Left ventricle myocardium superior (tissue), 1 donor: ENCODE results near the gene CRIM1. TPM values are rescaled to one million over a fixed set of nuclear protein-coding genes. Genes with fewer than 3 reads are reported as not detected.
A peak's percentile ranks its signal among the peaks of the same experiment; 100 is the strongest.

Experiments used
- ATAC-seq: fragments of 200-7000 bp; cut with Tn5 transposase; one replicate; pipeline ENCODE4 v1.9.1; 2020; ENCODE audit warnings: mild to moderate bottlenecking, moderate library complexity
- DNase-seq: peaks from one replicate; pipeline ENCODE4 v3.0.0-alpha.2; 2020
- intact Hi-C: fragments of 100-400 bp; cut with micrococcal nuclease; formaldehyde crosslinking; loops from one replicate; pipeline ENCODE4 v1.11.0; 2022
- total RNA-seq: library from RNA; stranded (reverse); fragmentation: NEBNext Ultra II Directional; extraction: Animal tissue kit (Norgen Biotek cat#: 25700); gene quantifications from one replicate; pipeline ENCODE4 v1.2.1, GENCODE V29; 2021
- donor health status: DM: no; HTN: yes; CAD: no; lungs with severe emphysema.

Gene CRIM1
- total RNA-seq, 1 donor from 2014 or later: 26.0 TPM

DNA sequence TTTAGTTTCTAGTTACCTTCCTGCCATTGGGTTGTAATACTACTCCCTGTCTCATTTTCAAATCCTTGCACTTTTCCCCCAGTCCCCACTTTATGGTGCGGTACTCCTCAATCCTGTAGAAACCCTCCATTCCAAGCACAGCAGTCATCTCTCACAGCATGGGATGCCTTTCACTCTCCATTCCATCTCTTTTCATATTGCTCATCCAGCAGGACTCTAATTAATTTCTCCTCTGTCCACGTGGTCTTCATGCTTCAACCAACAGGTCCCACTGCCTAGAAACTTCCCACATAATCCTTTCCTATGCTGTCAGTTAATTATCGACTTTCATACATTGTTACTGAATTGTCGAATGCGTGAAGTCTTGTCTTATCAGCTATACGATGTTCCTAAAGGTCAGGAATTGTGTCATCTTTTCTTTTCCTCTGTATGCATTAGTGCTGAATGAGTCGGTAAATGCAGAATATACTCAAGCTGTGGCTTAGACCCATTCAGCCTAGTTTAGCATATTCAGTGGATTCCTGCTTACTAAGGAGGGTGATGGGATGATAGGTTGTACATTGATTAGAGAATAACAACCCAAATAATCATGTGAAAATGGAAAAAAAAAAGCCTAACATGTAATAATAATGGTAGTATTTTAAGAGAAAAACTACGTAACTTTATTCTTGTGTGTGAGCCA is 89.7 kb downstream of the CRIM1 start:
- DNase-seq: no peak
- intact Hi-C loops: no loop called here
- ATAC-seq: no peak

DNA sequence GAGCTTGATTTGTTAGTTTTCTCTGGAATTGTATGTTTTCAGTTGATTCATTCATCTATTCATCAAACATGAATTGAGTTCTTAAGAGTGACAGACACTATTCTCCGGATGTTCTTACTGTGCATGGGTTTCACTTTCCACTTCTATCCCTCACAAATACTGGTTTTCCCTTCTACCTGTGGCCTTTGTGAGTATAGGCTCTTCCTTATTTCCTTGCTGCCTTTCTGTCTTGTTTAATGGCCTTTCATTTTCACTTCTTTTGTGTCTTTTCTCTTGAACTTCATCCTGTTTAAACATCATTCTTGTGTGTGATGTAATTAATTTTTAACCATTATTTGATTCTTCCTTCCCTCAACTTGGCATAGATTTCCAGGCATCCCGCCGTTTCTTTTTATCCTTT is 90.7 kb downstream of the CRIM1 start:
- intact Hi-C loops: no loop called here
- ATAC-seq (no peak), DNase-seq (no peak)

DNA sequence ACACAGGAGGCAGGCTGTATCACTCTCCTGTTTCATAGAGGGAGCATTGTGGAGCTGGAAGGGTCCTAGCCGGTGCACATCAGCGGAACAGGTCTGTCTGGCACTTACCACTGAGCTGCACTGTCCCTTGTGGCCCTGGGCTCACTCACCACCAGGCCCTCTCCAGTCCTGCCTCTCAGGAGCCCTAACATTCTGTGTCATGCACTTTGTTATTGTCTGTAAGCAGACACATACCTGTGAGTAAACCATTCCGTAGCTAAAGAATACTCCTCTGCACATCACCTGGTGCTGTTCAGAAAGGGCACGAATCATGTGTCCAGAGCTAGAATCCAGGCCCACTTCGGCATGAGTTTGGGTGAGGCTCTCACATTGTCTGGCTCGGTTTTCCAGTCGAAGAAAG is 93.6 kb downstream of the CRIM1 start:
- DNase-seq: no peak
- intact Hi-C loops: no loop called here
- ATAC-seq: no peak

DNA sequence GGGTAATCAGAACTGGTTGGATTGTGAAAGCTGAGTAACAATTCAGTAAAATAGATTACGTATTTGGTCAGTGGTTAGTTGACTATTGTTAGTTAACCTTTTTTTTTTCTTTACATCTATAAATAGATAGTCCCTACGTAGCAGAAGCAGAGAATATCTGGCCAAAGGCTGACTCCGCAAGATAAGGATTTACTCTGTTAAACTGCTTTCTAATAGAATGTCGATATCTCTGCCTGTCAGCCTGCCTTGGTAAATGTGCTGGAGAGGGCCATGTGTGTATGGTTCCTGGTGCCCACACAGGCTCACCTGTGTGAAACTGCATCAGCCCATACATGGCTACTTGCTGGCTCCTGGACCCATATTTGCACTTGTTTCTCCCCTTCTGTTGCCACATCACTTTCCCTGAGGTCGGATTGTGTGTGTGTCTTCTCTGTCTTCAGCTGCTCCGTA is 94.4 kb downstream of the CRIM1 start:
- no peak for DNase-seq
- peak; percentile 43 for ATAC-seq
- intact Hi-C loops: loop anchor here (10.0 kb wide), 1 partner anchor 55 kb away; no protein-coding TSS in a partner anchor

DNA sequence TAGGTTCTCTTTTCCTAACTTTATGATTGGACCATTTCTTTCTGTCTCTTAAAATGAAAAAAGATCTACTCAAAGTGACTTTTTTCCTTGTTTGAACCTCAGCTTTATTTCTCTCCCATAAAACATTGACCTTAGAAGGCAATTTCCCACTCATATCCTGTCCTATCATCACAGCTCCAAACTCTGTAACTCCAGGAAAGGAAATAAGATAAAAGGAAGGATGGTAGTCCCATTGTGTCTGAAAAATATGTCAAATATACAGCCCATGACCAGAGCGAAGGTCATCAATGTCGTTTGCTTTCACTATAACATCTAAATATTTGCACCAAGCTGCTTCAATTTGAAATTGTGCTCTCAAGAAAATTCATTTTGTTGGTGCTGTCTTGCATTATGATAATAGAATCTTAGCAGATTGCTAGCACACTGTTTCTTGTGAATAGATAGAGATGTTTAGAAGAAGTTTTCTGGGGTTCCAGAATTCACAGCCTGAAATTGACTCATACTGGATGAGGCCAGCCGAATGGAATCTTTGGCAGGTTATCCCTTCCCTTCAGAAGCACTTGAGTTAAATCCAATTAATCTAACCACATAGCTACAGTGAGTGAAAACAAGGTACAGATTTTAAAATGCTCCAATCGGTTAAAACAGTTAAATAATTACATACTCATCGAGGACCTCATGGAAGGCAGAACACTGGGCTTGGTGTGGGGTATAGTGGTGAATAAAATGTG is 95.1 kb downstream of the CRIM1 start:
- no peak for DNase-seq
- intact Hi-C loops: loop anchor here (10.0 kb wide), 1 partner anchor 54 kb away; no protein-coding TSS in a partner anchor
- ATAC-seq: peak; percentile 74

DNA sequence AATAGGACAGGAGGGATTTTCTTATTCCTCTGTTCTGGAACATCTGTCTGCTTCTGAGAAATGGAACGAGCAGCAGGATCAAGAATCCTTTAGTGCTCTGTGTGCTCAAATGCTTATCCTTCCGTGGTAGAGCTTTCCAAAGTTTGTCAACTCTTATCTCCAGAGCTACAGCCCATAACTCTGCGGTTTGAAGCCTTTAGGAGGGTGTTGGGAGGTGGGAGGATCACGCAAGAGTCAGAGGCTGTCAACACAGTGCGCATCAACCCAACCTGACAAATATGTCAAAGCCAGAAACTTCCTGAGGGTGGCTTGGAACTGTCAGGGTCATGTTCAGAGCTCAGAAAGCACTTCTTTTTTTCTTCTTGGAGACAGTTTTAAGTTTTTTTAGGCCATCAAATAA is 95.9 kb downstream of the CRIM1 start:
- no peak for DNase-seq
- intact Hi-C loops: loop anchor here (10.0 kb wide), 1 partner anchor 53 kb away; no protein-coding TSS in a partner anchor
- peak; percentile 37 for ATAC-seq

DNA sequence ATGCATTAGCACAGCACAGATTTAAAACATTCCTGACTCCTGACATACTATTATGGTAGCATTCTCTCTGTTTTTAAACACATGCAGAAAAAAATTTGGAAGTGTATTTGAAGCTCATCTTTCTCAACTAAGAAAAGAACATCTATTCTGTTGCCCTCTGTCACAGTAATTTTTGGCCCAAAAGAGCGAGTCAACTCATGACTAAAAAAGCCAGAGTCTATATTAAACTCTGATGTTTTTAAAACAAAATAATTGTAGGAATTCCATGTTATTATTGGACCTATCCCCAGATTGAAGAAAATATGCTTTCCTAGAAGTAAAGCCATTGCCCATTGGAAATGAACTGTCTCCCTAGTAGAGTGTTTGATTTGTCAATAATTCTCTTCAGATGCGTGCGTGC is 96.7 kb downstream of the CRIM1 start:
- no peak for DNase-seq
- no peak for ATAC-seq
- intact Hi-C loops: loop anchor here (10.0 kb wide), 1 partner anchor 53 kb away; no protein-coding TSS in a partner anchor

DNA sequence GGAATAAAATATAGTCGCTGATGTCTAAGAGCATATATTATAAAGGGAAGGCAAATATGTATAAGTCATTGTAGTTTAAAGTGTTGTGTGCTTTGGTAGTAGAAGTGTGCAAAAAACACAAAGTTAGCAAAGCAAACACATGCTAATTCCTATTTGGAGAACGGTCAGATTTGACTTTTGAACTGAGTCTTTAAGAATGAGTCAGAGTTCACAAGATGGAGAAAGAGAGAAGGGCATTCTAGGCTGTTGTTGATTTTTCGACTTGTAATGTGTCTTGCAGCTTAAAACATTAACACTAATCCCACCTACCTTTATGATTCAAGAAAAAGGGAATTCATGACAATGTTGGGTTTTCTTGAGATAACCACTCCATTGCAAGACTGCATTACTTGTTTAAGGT is 98.1 kb downstream of the CRIM1 start:
- intact Hi-C loops: loop anchor here (10.0 kb wide), 1 partner anchor 51 kb away; no protein-coding TSS in a partner anchor
- no peak for DNase-seq
- no peak for ATAC-seq

DNA sequence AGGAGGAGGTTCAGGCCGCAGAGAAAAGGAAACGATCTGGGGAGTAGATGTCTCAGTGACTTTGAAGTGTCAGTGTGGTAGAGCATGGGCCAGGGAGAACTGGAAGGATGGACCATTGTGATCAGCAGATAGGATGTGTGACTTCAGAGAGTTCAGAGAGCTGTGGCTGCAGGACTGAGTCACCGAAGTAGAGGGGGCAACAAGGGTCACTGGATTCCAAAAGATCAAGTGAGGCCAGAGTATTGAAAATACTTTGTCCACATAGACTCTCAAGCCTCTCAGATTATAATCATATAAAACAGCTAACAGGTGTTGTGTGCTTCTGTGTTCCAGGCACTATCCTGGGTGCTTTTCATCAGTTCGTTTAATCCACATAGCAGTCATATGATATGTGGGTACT is 99.4 kb downstream of the CRIM1 start:
- intact Hi-C loops: loop anchor here (10.0 kb wide), 1 partner anchor 50 kb away; no protein-coding TSS in a partner anchor
- no peak for DNase-seq
- no peak for ATAC-seq

DNA sequence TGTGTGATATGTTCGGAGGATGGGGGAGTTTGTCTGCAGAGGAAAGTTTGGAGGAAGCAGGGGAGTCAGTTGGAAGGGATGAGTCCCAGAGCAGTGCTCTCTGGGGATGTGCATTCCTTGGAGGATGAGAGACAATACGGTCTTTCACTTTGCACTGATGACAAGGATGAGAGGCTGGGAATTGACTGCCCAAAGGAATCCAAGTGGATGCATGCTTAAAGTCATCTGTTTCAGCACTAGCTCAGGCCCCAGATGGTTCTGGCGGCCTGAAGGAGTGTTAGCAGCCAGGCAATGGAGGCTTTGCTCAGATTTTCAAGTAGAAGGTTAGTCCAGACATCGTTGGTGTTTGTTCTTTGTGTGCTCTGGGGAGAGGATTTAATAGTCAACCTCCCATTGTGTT is 100.2 kb downstream of the CRIM1 start:
- ATAC-seq: peak; percentile 74
- peak; percentile 47 for DNase-seq
- intact Hi-C loops: loop anchor here (10.0 kb wide), 1 partner anchor 49 kb away; no protein-coding TSS in a partner anchor

DNA sequence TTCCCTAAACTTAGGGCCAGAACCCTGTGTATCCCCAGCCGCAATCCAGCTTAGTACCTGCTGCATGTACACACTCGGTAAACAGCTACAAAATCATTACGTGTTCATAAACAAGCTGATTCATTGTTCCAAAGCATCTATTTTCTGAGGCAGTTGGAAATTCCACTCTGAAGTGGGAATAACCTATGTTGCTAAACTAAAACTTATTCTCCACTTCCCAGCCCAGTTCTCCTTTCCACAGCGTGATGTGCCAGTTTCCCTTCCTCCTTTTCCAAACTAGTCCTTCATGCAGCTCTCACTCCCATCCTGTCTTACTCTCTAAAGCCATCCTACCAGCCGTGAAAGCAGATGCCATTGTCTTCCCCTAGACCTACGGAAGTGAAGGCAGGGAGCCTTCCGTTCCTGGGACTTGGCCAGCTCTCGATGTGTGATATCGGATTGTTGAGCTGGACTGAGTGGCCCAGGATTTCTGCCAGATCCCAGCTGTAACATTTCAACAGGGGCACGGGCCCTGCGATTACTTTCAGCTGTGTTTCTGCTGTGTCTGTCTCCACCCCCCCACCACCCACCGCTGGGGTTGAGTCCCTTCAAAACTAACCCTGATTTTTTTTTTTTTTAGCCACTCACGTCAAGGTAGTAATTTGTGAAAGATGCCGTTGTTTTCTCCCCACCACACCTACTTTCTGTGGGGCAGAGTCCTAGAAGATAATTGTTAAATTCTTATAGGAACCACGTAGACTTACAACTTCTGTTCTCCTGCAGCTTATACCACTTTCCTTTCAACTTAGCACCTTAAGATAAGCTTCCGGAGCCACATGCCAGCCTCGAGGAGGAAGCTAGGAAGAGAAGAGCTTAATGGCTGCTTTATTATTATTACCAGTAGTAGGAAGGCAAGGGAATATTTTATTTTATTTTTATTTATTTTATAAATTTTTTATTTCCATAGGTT is 100.9 kb downstream of the CRIM1 start:
- ATAC-seq: peak; percentile 93
- DNase-seq: peak; percentile 88
- intact Hi-C loops: loop anchor here (10.0 kb wide), 1 partner anchor 48 kb away; no protein-coding TSS in a partner anchor

DNA sequence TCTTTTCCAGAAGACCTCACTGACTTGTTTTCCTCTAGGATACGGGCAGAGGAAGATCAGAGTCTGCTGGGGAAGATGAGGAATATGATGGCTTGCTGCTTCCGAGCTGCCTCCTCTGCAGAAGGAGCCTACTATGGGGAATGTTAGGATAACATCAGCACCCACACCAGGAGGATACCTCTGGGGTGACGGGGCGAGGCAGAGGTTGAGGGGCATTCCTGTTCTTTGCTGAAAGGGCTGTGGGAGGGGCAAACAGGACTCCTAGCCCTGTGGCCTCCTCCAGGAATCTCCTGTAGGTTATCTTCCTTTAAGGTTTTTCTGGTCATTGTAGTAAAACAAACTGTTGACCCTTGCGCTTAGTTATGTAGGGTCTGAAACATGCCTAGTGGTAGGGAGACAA is 102.5 kb downstream of the CRIM1 start:
- intact Hi-C loops: loop anchor here (10.0 kb wide), 1 partner anchor 47 kb away; no protein-coding TSS in a partner anchor
- ATAC-seq: no peak
- DNase-seq: no peak

DNA sequence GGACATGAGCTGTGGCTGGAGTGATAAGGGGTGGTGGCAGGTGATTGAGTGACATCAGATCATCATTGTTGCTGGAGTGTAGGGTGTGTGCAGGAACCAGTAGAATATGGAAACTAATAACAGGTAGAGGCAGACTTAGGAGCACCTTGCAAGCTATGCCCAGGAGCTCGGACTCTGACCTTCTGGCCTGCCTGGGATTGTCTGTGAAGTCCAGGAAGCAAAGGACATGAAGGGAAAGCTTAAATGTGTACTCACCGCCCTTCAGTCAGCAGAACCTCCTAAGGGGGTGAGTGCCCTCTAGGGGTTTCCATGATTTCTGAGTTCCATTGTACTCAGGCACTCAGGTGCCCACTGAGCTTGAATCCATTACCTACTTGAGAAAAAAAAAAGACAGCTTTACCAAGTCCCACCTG is 104.2 kb downstream of the CRIM1 start:
- ATAC-seq (peak; percentile 47), DNase-seq (no peak)
- intact Hi-C loops: loop anchor here (10.0 kb wide), 1 partner anchor 45 kb away; no protein-coding TSS in a partner anchor

DNA sequence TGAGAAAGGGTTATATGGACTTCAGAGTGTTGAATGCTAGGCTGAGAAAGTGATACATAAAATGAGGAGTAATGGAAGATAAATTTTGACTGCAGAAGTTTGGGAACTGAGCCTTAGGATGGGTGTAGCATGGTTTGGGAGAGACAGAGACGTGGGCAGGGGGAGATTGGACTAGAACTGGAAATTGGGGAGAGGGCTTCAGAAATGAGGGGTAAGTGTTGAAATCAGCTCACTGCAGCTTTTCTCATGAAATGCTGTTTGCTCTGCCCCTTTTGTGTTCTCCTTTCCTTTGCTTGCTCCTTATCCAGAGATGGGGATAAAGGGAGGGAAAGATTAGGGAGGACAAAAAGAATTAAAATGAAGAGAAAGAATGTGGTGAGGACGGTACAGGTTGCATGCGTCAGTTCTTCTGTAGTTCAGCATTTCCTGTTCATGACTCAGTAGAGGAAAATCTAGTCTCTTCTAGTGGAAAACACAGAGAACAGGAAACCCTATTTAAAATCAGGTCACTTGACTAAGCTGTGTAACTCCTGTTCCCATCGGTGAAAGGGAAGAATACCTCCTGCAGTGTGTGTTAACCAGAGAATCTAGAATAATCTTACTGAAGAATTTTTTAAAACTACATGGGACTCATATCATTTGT is 105.6 kb downstream of the CRIM1 start:
- DNase-seq (no peak), ATAC-seq (no peak)
- intact Hi-C loops: no loop called here

DNA sequence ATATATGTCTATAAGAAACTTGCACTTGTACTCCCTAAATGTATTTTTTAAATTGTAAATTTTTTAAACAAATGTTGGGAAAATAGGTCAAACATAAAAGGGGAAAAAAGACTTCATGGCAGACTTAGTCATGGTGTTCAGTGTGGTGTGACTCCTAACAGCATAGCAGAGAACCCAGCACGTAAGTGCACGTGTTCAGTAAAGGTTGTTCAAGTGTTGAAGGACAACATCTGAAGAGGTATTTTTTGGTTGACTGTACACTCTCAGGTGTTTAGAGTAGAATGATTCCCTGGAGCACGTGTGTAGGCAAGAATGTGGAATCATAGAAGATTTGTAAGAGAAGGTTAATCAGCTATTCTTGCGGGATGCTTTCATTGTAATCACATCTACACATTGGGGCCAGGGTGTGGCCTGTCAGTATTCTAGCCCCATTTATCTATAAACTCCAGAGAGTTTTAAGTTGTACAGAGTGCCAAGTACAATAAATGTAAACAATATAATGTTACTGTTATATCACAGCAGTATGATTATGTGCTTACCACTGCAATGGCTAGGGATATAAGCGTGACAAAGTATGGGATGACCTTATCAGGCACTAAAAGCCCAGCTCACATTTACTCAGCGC is 106.8 kb downstream of the CRIM1 start:
- no peak for DNase-seq
- ATAC-seq: no peak
- intact Hi-C loops: no loop called here

DNA sequence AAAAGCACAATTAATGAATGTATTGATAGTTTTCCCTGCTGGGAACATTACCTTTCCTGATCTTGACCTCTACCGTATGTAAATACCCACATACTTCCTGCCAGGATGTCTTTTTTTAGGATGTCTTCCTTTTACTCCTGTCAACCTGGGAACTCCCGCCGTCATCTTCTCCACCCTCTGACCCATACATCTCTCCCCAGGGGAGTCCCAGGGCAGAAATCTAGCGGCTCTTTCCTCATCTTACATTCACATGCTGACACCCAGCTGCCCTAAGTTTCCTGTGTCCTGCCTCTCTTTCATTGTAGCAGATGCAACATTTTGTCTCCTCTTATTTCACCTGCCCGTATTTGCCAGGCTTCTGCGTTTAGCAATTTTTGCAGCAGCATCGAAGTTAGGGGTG is 107.8 kb downstream of the CRIM1 start:
- ATAC-seq (no peak), DNase-seq (no peak)
- intact Hi-C loops: no loop called here

DNA sequence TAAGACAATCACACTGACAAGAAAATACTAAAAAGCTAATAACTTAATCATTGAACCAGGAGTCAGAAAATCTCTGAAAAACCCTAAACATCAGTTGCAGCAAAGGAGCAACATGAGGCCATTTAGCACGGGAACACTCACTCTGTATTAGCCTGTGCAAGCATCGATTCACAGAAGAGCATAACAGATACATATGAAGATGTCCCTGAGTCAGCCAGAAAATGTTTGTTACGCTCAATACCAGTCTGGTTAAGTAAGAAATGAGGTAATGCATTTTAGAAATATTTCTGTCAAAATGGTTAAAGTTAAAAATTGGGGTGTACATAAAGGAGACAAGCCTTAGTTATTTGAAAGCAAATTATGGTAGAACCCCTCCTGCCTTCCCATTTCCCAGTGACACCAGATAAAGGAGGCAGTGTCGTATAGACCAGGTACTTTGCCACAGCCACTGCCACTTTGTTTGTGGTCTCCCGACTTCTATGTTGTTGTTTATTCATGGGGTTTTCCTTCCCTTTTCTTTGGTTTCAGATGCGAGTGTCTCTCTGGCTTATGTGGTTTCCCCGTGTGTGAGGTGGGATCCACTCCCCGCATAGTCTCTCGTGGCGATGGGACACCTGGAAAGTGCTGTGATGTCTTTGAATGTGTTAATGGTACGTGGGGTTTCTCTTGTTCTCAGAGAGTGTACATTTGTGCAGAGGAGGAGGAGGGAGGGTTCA is 108.6 kb downstream of the CRIM1 start:
- intact Hi-C loops: no loop called here
- no peak for DNase-seq
- ATAC-seq: no peak

DNA sequence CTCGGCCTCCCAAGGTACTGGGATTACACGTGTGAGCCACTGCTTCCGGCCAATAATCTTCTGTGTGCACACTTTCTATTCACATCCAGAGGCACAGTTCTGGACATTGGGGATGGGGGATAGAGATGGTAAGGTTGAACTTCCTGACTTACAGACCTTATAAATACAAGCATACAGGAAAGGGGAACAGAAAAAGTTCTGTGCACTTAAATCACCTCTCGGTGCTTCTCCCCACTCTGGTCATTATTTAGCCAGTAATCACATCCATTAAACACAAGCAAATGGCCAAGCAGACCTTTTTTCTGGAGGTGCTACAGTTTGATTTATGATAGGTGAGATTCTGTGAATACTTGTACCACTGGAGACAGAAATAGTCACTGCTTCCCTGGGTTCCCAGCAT is 110.6 kb downstream of the CRIM1 start:
- DNase-seq: no peak
- ATAC-seq: no peak
- intact Hi-C loops: no loop called here
